ENCODE data around the gene CFAP92. TPM values are rescaled to one million over a fixed set of nuclear protein-coding genes. Genes with fewer than 3 reads are reported as not detected.
A peak's percentile ranks its signal among the peaks of the same experiment; 100 is the strongest.

Gene CFAP92
- under 1 TPM in 1 of 2 donors, not detected in 1; 0.45 TPM for total RNA-seq

DNA sequence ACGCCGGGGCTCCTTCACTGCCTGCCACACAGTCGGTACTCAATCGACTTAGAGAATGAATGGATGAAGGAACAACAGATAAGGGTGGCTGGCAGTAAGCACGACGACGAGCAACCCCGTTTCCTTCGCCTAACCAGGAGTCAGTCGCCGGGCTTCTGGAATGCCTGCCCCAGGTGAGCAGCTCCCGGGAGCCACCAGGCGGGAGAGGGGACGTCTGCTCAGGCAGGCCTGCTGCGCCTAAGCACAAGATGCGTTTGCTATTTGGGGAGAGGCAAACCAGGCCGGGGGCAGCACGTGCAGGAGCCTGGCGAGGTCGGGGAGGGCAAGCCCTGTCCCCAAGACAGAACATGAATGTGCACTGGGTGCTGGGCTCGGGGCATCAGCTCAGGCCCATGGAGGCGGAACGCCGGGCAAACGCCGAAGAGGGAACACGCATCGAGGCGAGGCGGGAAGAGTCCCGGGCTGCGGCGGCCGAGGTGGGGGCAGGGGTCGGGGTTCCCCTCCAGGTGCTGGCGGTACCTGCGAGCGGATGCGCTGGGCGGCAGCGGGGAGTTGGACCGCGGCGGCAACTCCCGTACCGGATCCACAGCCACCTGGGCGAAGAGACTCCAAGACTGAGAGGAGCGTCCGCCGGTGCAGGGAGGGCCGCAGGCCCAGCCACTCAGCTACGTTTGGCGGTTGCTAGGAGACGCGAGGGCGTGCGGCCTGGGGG, at the start of gene CFAP92:
CFAP92 (minus strand) TSS at position 616 of the 712 bp plus-strand sequence. CDS start 772 bp downstream, outside the sequence.
- DNase-seq (ENCODE audit: low spot score in 2 of 2): peak; percentile 86 to 91
- peak within 1 kb of the TSS; percentile 60 to 79 for H3K27ac Mint-ChIP-seq
- H3K9me3 Mint-ChIP-seq: no peaks in the 10 kb centered on the region
- no peaks in the 10 kb centered on the region for H3K36me3 Mint-ChIP-seq
- peak; percentile 99 for ATAC-seq

GRCh38 chr3:129040579-129041300, 46.9 kb upstream of the CFAP92 start:
- Mint-ChIP-seq H3K9me3 (no peaks in the 10 kb centered on the region), H3K27ac (no peak overlapping the region), H3K36me3 (no peaks in the 10 kb centered on the region)
- DNase-seq (ENCODE audit: low spot score in 2 of 2) (no peak), ATAC-seq (no peak)

- Mint-ChIP-seq H3K36me3 (no peaks in the 10 kb centered on the region), H3K27ac (no peak overlapping the region)
- no peak for DNase-seq (ENCODE audit: low spot score in 2 of 2)
Measured at GRCh38 chr3:129040039-129040336, 46.1 kb upstream of the CFAP92 start.

DNA sequence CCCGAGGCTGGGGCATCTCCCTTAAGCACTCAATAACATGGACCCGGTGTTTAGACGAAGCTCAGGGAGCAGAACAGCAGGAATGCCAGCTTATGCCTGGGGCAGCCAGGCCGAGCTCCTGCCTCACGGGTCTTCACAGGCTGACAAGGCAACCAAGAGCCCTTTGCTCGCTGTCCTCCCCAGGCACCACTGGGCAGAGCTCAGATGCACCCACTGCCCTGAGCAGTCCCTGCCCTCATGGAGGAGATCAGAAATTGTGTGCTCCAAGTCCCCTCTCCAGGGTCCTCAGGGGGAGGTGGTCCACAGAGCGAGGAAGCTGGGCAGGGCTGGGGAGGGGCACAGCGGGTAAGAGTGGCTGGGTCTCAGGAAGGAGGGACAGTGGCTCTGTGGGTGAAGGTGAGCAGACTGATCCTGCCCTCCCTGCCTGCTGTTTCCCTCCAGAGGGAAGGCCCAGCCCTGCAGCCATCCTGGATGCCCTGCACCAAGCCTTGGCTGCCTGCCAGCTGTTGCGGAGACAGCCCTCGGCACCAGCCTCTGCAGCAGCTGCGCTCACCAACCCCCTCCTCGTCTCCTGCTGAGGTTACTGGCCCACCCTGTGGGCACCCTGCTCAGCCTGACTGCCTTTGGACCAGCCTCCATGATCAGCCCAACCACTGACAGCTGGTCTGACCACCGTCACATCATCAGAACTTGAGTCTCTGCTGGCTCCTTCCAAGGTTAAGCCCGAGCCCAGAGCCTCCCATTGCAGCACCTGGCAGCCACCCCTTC, 45.6 kb upstream of the CFAP92 start:
- no peak for DNase-seq (ENCODE audit: low spot score in 2 of 2)
- no peaks in the 10 kb centered on the region for H3K9me3 Mint-ChIP-seq
- H3K27ac Mint-ChIP-seq: no peak overlapping the region
- no peak for ATAC-seq
- no peaks in the 10 kb centered on the region for H3K36me3 Mint-ChIP-seq

More at GRCh38 chr3:129040039-129040336, 46.1 kb upstream of the CFAP92 start:
- H3K9me3 Mint-ChIP-seq: no peaks in the 10 kb centered on the region
- ATAC-seq: no peak

- no peak overlapping the region for H3K27ac Mint-ChIP-seq
- no peaks in the 10 kb centered on the region for H3K36me3 Mint-ChIP-seq
- H3K9me3 Mint-ChIP-seq: no peaks in the 10 kb centered on the region
- ATAC-seq (no peak), DNase-seq (ENCODE audit: low spot score in 2 of 2) (no peak)
Measured at GRCh38 chr3:129038121-129038855, 44.4 kb upstream of the CFAP92 start.

DNA sequence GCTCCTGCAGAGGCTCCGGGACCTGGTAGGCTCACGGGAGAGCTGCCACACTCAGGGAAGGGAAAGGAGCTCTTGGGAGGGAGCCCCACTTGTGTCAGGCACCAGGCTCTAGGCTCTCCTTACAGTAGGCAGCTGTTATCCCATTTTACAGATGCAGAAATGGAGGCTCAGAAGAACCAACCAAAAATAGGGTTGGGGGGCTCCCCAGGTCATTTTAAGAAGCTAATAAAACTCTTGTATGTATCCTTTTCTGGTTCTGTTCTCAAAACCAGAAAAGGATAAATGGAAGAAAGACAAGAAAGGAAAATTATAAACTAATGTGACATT, 43.2 kb upstream of the CFAP92 start:
- H3K9me3 Mint-ChIP-seq: no peaks in the 10 kb centered on the region
- no peak for DNase-seq (ENCODE audit: low spot score in 2 of 2)
- no peak for ATAC-seq
- H3K27ac Mint-ChIP-seq: no peak overlapping the region
- no peaks in the 10 kb centered on the region for H3K36me3 Mint-ChIP-seq

- H3K27ac Mint-ChIP-seq: no peak overlapping the region
- ATAC-seq (no peak), DNase-seq (ENCODE audit: low spot score in 2 of 2) (no peak)
Measured at GRCh38 chr3:129036222-129037092, 42.6 kb upstream of the CFAP92 start.

GRCh38 chr3:129035360-129036221, 41.7 kb upstream of the CFAP92 start:
- H3K36me3 Mint-ChIP-seq: no peaks in the 10 kb centered on the region
- ATAC-seq (no peak), DNase-seq (ENCODE audit: low spot score in 2 of 2) (no peak)
- no peaks in the 10 kb centered on the region for H3K9me3 Mint-ChIP-seq
- H3K27ac Mint-ChIP-seq: no peak overlapping the region

More at GRCh38 chr3:129036222-129037092, 42.6 kb upstream of the CFAP92 start:
- no peaks in the 10 kb centered on the region for H3K9me3 Mint-ChIP-seq
- no peaks in the 10 kb centered on the region for H3K36me3 Mint-ChIP-seq

DNA sequence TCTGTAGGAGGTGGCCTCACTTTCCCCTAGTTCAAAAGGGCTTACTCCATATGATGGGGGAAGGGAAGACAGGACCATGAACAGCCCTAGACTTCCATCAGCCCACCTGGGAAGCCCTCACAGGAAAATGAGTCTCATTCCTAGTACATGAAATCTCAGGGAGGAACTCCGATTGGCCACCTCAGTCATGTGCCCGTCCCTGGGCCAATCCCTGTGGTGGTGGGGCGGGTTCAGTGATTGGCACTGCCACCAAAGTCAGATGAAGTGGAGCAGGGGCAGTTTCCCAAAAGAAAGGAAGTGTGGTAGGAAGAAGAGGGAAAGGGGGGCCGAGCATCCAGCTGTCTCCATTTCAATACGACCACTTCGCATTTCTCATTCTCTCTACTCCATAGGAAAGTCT, 40.8 kb upstream of the CFAP92 start:
- no peak for DNase-seq (ENCODE audit: low spot score in 2 of 2)
- Mint-ChIP-seq H3K9me3 (no peaks in the 10 kb centered on the region), H3K27ac (no peak overlapping the region), H3K36me3 (no peaks in the 10 kb centered on the region)
- ATAC-seq: peak; percentile 51 to 59

- Mint-ChIP-seq H3K27ac (peak overlapping the region in 1 of 2 donors; percentile 45), H3K9me3 (no peaks in the 10 kb centered on the region), H3K36me3 (no peaks in the 10 kb centered on the region)
- ATAC-seq (no peak), DNase-seq (ENCODE audit: low spot score in 2 of 2) (no peak)
Measured at GRCh38 chr3:129033633-129034321, 39.9 kb upstream of the CFAP92 start.

DNA sequence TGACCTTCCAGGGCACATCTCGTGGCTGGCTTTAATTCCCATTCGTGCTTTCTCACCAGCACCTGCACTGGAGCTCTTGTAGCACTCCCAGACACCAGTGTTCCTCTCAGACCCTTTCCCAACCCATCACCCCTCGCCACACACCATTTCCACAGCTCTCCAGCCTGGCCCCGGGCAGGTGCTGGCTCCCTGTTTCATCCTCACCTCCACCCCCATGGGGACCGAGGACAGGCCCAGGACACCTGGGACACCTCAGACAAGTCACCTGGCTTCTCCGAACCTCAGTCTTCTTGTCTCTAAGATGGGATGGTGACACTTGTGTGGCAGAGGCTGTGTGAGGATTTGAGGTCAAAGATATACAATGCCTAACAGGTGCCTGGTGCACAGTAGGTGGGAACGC, 39.3 kb upstream of the CFAP92 start:
- no peak for ATAC-seq
- H3K9me3 Mint-ChIP-seq: no peaks in the 10 kb centered on the region
- no peak for DNase-seq (ENCODE audit: low spot score in 2 of 2)
- no peaks in the 10 kb centered on the region for H3K36me3 Mint-ChIP-seq
- no peak overlapping the region for H3K27ac Mint-ChIP-seq

DNA sequence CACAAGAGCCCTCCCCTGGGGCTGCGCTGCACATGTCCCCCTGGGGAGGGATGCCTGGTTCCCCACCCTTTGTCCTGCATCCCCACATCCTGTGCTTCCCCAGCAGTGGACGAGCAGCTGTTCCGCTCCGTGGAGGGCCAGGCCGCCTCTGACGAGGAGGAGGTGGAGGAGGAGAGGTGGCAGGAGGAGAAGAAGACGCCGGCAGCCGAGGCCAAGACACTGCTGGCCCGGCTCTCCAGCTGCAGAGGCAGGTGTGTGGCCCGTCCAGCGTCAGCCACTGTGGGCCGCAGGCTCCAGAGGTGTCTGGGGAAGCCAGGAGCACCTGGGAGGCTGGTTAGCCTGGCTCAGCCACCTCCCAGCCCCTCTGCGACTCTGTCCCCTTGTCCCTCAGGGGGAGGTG, 38.8 kb upstream of the CFAP92 start:
- no peaks in the 10 kb centered on the region for H3K36me3 Mint-ChIP-seq
- no peak overlapping the region for H3K27ac Mint-ChIP-seq
- DNase-seq (ENCODE audit: low spot score in 2 of 2): no peak
- ATAC-seq: no peak
- no peaks in the 10 kb centered on the region for H3K9me3 Mint-ChIP-seq

DNA sequence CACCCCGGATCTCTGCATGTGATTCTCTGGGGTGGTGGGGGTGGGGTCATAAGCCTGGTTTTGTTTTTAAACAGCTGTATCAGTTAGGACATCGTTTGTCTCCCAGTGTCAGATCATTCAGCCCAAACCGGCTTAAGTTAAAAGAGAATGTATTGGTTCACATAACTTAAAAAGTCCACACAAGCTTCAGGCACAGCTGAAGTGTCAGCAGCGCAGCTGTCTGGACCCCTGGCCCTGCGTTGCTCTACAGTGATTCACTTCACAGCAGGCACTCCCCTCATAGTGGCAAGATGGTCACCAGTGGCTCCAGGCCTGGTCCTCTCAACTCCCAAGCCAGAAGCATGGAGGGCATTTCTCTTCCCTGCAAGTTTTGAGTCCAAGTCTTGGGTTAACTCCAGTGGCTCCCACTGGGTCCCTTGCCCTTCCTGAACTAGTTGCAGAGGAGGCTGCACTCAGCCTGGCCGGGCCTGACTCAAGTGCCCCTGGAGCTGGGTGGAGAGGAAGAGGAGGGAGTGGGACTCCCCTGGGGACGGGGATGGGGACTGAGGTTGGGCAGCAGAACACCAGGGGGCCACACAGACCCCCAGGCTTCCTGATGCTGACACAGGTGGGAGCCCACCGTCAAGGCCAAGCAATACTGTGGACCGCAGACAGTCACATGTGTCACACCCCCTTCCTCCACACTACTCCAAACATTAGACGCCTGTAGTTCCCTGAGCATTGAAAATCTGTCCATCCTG, 37.8 kb upstream of the CFAP92 start:
- Mint-ChIP-seq H3K36me3 (peaks cover 0 to 3% of the 10 kb centered on the region in 2 donors), H3K9me3 (no peaks in the 10 kb centered on the region), H3K27ac (no peak overlapping the region)
- DNase-seq (ENCODE audit: low spot score in 2 of 2) (no peak), ATAC-seq (no peak)

DNA sequence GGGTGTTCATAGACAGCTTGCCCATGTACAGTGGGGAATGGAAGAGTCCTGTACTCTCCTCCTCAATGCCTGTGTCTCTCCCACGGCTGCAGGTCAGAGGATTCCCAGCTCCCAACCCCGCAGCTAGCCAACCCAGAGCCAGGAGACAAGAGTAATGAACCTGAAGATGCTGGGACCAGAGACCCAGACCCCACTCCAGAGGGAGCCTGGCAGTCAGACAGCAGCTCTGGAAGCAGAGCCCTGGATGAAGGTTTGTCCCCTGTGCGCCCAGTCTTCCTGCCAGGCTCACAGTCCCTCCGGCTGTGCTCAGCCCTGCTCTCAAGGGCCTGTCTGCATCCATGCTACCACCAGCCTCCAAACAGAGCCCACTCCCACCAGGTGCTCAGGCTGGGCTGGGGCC, 36.7 kb upstream of the CFAP92 start:
- H3K36me3 Mint-ChIP-seq: peaks cover 0 to 6% of the 10 kb centered on the region in 2 donors
- no peak for DNase-seq (ENCODE audit: low spot score in 2 of 2)
- no peaks in the 10 kb centered on the region for H3K9me3 Mint-ChIP-seq
- H3K27ac Mint-ChIP-seq: no peak overlapping the region
- ATAC-seq: no peak
